ENCODE measurements around the gene OSGEP. TPM values are rescaled to one million over a fixed set of nuclear protein-coding genes. Genes with fewer than 3 reads are reported as not detected.

The OSGEP gene
- total RNA-seq, 1 donor from 2014 or later, result 67.0 TPM

GRCh38 chr14:20400965-20401593, 53.5 kb downstream of the OSGEP start:
- H3K9ac ChIP-seq, result no peak overlapping the region
- TF ChIP-seq CTCF (IDR thresholded peaks at IDR 0.05), result no peak
- no peak for TF ChIP-seq EZH2phosphoT487 (IDR thresholded peaks at IDR 0.05)
- TF ChIP-seq EZH2 (IDR thresholded peaks at IDR 0.05), result no peak
- no peak overlapping the region for H3K4me3 Mint-ChIP-seq

GRCh38 chr14:20400589-20400964, 54.0 kb downstream of the OSGEP start:
- H3K27ac ChIP-seq, result no peak overlapping the region
- H3K4me1 ChIP-seq, result no peaks in the 10 kb centered on the region
- peaks cover 15% of the 10 kb centered on the region for H3K36me3 Mint-ChIP-seq
- no peak overlapping the region for H3K27ac Mint-ChIP-seq
- no peak for DNase-seq (ENCODE audit: low spot score)
- no peaks in the 10 kb centered on the region for H3K27me3 ChIP-seq
- no peaks in the 10 kb centered on the region for H3K4me1 Mint-ChIP-seq
- no peak overlapping the region for H3K9ac ChIP-seq
- no peaks in the 10 kb centered on the region for H3F3A ChIP-seq (ENCODE audit: low read depth)
- no peaks in the 10 kb centered on the region for H4K20me1 ChIP-seq (ENCODE audit: low read depth)
- H3K4me2 ChIP-seq, result no peak overlapping the region
- no peaks in the 10 kb centered on the region for H3K9me3 Mint-ChIP-seq
- H3K4me3 Mint-ChIP-seq, result no peak overlapping the region
- H3K9me3 ChIP-seq (ENCODE audit: low read depth), result no peaks in the 10 kb centered on the region
- H3K27me3 Mint-ChIP-seq (ENCODE audit: insufficient read depth, low read depth), result peaks cover 6% of the 10 kb centered on the region
- no peak overlapping the region for H2AFZ ChIP-seq (replicated peaks)
- H3K4me3 ChIP-seq, result no peak overlapping the region
- no peaks in the 10 kb centered on the region for H3K36me3 ChIP-seq
- TF ChIP-seq EZH2 (IDR thresholded peaks at IDR 0.05), result no peak
- TF ChIP-seq CTCF (IDR thresholded peaks at IDR 0.05), result no peak
- no peak for TF ChIP-seq EZH2phosphoT487 (IDR thresholded peaks at IDR 0.05)
- H3K79me2 ChIP-seq (ENCODE audit: low read depth), result no peaks in the 10 kb centered on the region

More at GRCh38 chr14:20400965-20401593, 53.5 kb downstream of the OSGEP start:
- H3F3A ChIP-seq (ENCODE audit: low read depth), result no peaks in the 10 kb centered on the region
- no peaks in the 10 kb centered on the region for H3K4me1 ChIP-seq
- no peak overlapping the region for H3K27ac ChIP-seq
- no peaks in the 10 kb centered on the region for H3K9me3 Mint-ChIP-seq
- no peaks in the 10 kb centered on the region for H3K27me3 ChIP-seq
- H4K20me1 ChIP-seq (ENCODE audit: low read depth), result no peaks in the 10 kb centered on the region
- no peaks in the 10 kb centered on the region for H3K4me1 Mint-ChIP-seq
- H3K79me2 ChIP-seq (ENCODE audit: low read depth), result no peaks in the 10 kb centered on the region
- no peak for DNase-seq (ENCODE audit: low spot score)
- no peak overlapping the region for H3K4me3 ChIP-seq
- no peak overlapping the region for H2AFZ ChIP-seq (replicated peaks)
- no peaks in the 10 kb centered on the region for H3K9me3 ChIP-seq (ENCODE audit: low read depth)
- no peak overlapping the region for H3K27ac Mint-ChIP-seq
- H3K36me3 ChIP-seq, result no peaks in the 10 kb centered on the region
- peaks cover 6% of the 10 kb centered on the region for H3K27me3 Mint-ChIP-seq (ENCODE audit: insufficient read depth, low read depth)
- no peak overlapping the region for H3K4me2 ChIP-seq
- H3K36me3 Mint-ChIP-seq, result peaks cover 15% of the 10 kb centered on the region

- Mint-ChIP-seq H3K4me1 (no peaks in the 10 kb centered on the region), H3K36me3 (peaks cover 11% of the 10 kb centered on the region), H3K9me3 (no peaks in the 10 kb centered on the region), H3K27me3 (ENCODE audit: insufficient read depth, low read depth) (peaks cover 2% of the 10 kb centered on the region), H3K4me3 (no peak overlapping the region), H3K27ac (no peak overlapping the region)
- TF ChIP-seq EZH2 (IDR thresholded peaks at IDR 0.05) (no peak), EZH2phosphoT487 (IDR thresholded peaks at IDR 0.05) (no peak), CTCF (IDR thresholded peaks at IDR 0.05) (no peak)
- Histone ChIP-seq H3K9ac (no peak overlapping the region), H3K4me1 (no peaks in the 10 kb centered on the region), H3F3A (ENCODE audit: low read depth) (no peaks in the 10 kb centered on the region), H3K4me3 (no peak overlapping the region), H3K9me3 (ENCODE audit: low read depth) (no peaks in the 10 kb centered on the region), H2AFZ (replicated peaks) (no peak overlapping the region), H3K4me2 (no peak overlapping the region), H3K79me2 (ENCODE audit: low read depth) (no peaks in the 10 kb centered on the region), H3K27ac (no peak overlapping the region), H3K27me3 (no peaks in the 10 kb centered on the region), H4K20me1 (ENCODE audit: low read depth) (no peaks in the 10 kb centered on the region), H3K36me3 (no peaks in the 10 kb centered on the region)
- no peak for DNase-seq (ENCODE audit: low spot score)
Observed at GRCh38 chr14:20397511-20397910, 57.1 kb downstream of the OSGEP start.

Small RNA genes lying within 50 kb of the gene (small RNA-seq; reads per million reads assigned to genes)
- gene RNA5SP382, result not detected

Other genes with a start within 250 kb of the OSGEP start
- gene OR11H6, start 231.1 kb downstream of the OSGEP start, total RNA-seq (ENCODE audit: low replicate concordance), result not detected in 2 replicates
- not detected in 2 replicates for gene OR11H7, start 225.8 kb downstream of the OSGEP start, total RNA-seq (ENCODE audit: low replicate concordance)
- gene OR11H4, start 215.5 kb downstream of the OSGEP start, total RNA-seq (ENCODE audit: low replicate concordance), result not detected in 2 replicates
- 15.1 and 15.3 TPM in 2 replicates for gene TTC5, start 148.9 kb downstream of the OSGEP start, total RNA-seq (ENCODE audit: low replicate concordance)
- 218 and 279 TPM in 2 replicates for gene CCNB1IP1, start 121.5 kb downstream of the OSGEP start, total RNA-seq (ENCODE audit: low replicate concordance)
- 33.2 and 47.2 TPM in 2 replicates for gene PARP2, start 111.2 kb downstream of the OSGEP start, total RNA-seq (ENCODE audit: low replicate concordance)
- 10.9 and 19.8 TPM in 2 replicates for gene TEP1, start 41.3 kb downstream of the OSGEP start, total RNA-seq (ENCODE audit: low replicate concordance)
- 0.22 TPM in 1 of 2 replicates, not detected in the other for gene KLHL33, start 18.6 kb downstream of the OSGEP start, total RNA-seq (ENCODE audit: low replicate concordance)
- gene APEX1, start 414 bp upstream of the OSGEP start, total RNA-seq (ENCODE audit: low replicate concordance), result 76.6 and 118 TPM in 2 replicates
- 24.1 and 35.3 TPM in 2 replicates for gene PIP4P1, start 6.6 kb upstream of the OSGEP start, total RNA-seq (ENCODE audit: low replicate concordance)
- gene PNP, start 14.6 kb upstream of the OSGEP start, total RNA-seq (ENCODE audit: low replicate concordance), result 43.6 and 50.6 TPM in 2 replicates
- gene RNASE10, start 50.7 kb upstream of the OSGEP start, total RNA-seq (ENCODE audit: low replicate concordance), result not detected in 2 replicates
- gene RNASE9, start 106.2 kb upstream of the OSGEP start, total RNA-seq (ENCODE audit: low replicate concordance), result not detected in 2 replicates
- not detected in 2 replicates for gene RNASE11, start 133.2 kb upstream of the OSGEP start, total RNA-seq (ENCODE audit: low replicate concordance)
- not detected in 2 replicates for gene RNASE12, start 136.6 kb upstream of the OSGEP start, total RNA-seq (ENCODE audit: low replicate concordance)
- not detected in 2 replicates for gene OR6S1, start 186.9 kb upstream of the OSGEP start, total RNA-seq (ENCODE audit: low replicate concordance)
- 2.0 and 2.1 TPM in 2 replicates for gene RNASE4, start 229.7 kb upstream of the OSGEP start, total RNA-seq (ENCODE audit: low replicate concordance)
- gene ANG, start 234.0 kb upstream of the OSGEP start, total RNA-seq (ENCODE audit: low replicate concordance), result 0.99 TPM in 1 of 2 replicates, not detected in the other